GM10847 (cell line): ENCODE data around the gene KRT80.

Experiments used
- POLR2A ChIP-seq: IDR thresholded peaks from 2 replicates; pipeline ENCODE4 v1.6.1; 2011; ENCODE audit not compliant: insufficient read length; ENCODE audit errors: extremely low read depth

Gene KRT80

DNA sequence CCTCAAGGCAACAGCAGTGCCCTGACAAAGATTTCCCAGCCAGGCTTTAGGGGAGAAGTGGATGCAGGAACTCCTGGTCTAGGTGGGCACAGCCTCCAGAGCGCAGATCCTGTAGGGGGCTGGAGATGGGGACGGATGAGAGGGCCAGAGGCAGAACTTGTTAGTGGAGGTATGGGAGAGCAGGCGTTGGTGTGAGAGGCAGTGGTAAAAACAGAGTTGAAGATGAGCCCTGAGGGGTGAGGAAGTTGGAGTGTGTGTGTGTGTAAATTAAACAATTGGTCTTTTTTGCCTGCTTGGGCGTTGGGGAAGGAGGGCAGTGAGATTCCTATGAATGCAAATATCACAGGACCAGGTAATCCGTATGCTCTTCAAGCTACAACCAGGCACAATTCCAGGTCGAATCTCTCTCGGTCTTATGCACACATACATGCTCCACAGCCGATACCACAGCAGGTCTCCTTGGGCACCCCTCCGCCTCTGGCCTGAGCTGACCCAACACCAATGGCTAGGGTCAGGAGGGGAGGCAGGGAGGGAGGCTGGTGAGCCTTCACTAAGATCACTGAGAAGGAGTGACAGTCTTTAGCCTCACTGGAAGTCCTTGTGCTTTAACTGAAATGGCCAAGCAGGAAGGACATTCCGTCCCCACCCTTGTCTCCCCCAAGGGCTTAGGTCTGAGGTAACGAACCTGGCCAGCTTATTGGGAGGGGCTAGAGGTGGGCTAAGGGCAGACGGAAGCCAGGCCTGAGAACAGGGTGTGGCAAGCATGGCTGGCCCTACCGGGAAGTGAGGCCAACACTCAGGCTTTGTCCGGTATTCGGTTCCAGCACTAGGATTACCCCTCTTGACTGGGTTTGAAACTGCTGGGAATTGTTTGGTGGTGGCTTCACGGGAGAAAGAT, 39.7 kb upstream of the KRT80 start:
- no peak for TF ChIP-seq POLR2A

DNA sequence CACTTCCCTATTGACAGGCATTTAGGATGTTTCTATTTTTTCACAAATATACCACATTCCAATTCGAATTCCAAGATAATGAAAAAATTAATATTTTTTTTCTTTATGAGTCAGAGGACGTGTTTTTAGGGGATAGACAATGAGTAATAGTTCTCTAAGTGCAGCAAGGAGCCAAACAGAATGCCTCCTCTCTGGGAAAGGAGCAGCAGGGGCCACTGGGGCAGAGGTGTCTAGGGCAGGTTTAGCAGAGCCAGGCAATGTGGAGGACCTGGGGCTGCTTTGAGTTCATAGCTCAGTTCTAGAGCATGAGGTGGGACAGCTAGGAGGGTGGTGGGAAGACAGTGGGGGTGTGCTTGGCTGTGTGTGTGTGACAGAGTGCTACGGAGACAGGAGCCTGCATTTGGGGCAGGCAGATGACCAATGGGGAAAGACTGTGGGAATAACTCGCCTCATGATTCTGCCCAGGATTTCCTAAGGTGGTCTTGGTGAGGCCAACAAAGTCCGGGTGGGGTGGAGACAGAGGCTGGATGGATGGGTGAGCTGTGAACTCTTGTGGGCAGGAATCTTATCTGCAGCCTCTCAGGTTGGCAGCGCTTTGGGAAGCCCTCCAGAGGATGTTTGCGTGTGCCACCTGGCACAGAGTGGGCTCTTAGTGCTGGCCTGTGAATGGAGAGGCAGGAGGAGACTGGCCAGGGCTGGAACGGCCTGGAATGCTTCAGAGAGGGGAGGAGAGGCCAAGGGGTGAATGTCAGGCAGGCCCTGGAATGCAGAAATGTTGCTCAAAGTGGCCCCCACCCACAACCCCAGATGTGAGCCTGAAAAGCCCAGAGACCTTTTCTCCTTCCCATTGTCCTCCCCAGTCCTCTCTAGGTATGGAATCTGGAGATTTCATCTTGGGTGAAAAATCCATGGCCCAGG, 38.8 kb upstream of the KRT80 start:
- TF ChIP-seq POLR2A: no peak

DNA sequence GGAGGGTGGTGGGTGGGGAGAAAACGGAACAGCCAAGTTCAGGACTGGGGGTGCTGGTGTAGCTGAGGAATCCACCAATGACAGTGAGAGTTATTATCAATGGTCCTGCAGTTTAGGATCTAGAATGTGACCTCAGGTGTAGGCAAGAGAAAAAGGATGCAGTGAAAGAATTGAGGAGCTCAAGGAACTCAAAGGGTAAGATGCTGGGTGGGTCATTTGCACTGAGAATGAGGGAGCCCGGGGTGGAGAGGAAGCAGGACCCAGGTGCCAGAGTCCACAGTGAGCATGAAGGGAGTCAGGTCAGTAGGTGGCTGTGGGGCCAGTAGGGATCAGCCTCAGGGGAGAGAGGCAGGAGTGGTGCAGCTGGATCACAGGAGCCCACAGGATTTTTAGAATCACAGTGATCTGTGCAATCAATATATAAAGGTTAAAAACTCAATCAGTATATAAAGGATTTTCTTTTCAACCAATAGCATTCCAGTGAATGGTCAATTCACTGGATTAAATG, 38.1 kb upstream of the KRT80 start:
- no peak for TF ChIP-seq POLR2A

DNA sequence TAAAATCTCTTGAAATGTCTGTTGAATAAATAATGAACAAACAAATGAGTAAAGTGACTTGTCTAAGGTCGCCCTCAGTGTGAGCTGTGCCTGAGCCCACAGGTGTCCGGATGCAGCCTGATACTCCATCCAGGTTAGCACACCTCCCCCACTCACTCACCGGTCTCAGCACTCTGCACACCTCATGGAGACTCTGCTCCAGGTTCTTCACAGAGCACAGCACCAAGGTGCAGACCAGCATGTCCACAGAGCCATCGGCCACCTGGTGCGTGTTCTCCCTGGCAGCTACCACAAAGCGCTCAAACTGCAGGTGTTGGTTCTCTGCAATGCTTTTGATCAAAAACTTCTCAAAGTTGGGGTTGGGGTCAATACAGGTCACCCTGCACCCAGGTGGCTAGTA, 37.1 kb upstream of the KRT80 start:
- no peak for TF ChIP-seq POLR2A

DNA sequence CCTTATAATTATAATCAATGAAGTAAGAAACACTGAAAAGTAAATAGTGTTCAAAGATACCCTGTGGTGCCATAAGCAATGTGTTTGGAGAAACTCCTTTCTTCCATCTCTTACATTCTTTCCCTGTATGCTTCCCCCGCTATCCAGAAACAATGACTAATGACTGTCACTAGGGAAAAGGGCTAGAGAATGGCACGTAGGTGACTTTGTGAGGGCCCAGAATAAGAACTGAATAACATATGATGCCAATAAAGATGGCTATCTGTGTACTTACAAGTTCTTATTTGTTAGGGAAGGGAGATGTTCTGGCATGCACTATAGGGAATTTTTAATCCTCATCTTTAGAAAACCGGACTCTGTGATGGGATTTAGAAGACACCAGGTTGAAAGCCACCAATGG, 36.6 kb upstream of the KRT80 start:
- TF ChIP-seq POLR2A: no peak

DNA sequence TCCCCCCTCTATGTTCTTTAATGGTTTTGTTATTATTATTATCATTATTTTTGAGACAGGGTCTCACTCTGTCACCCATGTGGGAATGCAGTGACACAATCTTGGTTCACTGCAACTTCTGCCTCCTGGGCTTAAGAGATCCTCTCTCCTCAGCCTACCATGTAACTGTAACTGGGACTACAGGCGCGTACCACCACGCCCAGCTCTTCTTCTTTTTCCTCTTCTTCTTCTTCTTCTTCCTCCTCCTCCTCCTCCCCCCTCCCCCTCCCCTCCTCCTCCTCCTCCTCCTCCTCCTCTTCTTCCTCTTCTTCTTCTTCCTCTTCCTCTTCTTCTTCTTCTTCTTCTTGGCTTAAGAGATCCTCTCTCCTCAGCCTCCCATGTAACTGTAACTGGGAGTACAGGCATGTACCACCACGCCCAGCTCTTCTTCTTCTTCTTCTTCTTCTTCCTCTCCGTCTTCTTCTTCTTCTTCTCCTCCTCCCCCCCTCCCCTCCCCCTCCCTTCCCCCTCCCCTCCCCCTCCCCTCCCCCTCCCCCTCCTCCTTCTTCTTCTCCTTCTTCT, 35.9 kb upstream of the KRT80 start:
- TF ChIP-seq POLR2A: no peak

DNA sequence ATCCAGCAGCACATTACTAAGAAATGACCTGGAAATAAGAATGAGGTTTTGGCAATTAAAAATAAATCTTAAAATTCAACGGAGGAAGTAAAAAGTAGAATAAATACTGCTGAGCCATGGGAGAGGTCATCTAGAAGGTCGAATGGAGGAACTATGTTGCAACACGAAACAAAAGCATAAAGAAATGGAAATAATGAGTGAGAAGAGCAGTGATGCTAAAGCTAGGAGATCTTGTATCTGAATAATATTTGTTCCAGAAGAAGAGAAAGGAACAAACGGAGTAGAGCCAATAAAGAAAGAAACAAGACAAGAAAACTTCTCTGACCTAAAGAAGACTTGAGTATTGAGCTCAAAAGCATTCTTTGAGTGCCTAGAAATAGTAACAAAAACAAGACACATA, 34.6 kb upstream of the KRT80 start:
- TF ChIP-seq POLR2A: no peak

DNA sequence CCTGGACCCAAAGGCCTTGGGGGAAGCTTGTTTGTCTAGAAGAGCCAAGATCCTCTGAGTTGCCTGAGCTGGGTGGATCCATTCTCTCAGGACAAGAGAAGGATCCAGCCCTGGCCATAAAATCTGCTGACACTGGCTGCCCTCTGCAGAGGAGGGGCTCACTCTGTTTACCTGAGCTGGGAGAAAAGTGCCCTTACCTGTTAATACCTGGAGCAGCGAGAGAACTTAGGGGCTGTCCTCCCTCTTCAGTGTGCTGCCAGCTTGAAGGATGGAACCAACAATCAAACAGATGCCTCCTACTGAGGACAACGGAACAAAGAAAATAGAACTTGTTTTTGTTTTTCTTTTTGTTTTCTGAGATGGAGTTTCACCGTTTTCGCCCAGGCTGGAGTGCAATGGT, 33.9 kb upstream of the KRT80 start:
- TF ChIP-seq POLR2A: no peak

DNA sequence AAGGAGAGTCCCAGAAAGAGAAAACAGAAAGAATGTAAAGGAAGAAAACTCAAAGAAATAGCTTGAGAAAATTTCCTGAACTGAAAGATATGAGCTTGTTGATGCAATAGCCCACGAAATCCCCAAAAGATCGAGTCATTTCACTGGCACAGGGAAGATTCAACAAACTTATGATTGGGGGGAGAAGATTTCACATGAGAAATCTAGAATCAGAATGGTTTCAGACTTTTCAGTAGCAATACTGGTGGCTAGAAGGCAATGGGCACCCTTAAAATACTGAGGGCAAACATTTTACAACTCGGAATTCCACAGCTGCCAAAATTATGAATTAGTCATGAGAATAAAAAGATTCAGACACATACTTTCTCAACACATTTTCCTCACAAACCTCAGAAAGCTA, 32.3 kb upstream of the KRT80 start:
- TF ChIP-seq POLR2A: no peak

DNA sequence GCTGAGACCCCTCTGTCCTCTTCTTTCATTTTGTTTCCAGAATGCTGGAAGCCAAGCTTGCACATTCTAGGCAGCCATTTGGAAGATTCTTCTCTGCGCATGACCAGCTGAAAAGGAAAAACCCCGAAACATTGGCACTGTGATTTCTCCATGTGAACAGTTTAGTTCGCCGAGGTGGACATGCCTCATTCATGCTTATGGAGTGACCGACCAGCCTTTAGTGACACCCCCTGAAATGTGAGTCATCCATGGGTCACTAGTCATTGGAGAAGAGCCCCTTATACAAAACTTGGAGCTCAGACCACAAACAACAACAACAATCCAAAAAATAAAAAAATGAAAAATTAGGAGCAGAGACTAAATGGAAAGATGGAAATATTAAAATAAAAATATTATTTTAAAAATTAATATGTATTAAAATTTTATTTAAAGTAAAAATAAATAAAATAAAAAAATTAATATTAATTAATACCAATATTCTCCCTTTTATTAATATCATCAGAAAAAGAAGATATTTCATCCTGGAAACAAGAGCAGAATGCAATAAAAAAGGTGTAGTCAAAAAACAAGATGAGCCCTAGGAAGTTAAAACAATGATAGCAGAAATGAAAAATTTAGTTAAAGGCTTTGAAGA, 31.7 kb upstream of the KRT80 start:
- TF ChIP-seq POLR2A: no peak

DNA sequence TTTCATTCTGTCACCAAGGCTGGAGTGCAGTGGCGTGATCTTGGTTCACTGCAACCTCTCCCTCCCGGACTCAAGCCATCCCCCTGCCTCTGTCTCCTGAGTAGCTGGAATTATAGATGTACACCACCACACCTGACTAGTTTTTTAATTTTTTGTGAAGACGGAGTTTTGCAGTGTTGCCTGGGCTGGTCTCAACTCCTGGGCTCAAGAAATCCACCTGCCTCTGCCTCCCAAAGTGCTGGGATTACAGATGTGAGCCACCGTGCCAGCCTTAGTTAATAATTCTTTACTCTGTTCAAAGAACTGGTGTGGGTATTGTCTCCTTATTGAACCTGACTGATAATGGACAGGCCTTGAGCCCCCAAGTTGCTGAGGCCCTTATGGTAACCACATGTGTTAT, 30.9 kb upstream of the KRT80 start:
- no peak for TF ChIP-seq POLR2A

DNA sequence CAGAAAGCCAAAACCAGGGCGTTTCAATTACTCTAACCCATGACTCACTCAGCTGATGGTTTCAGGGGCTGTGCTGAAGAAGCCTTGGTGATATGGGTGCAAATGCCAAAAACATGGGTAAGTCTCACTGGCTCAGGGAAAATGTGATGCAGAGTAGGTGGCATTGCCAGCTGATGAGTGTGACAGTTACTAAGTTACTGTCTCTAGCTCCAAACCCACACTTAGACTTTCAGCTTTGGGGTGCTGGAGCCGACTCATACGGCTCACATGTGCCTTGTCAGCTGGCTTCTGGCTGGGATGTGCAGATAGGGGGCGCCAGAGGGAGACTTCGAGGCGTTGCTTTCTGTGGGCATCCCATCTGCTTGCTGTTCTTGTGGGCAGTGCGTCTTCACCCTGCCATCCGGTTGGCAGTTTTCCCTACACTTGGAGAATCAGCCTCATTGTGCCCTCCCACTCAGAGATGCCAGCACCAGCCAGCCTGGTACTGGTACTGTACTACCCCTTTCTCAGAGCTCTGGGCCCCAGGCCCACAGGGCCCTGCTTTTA, 30.2 kb upstream of the KRT80 start:
- no peak for TF ChIP-seq POLR2A

DNA sequence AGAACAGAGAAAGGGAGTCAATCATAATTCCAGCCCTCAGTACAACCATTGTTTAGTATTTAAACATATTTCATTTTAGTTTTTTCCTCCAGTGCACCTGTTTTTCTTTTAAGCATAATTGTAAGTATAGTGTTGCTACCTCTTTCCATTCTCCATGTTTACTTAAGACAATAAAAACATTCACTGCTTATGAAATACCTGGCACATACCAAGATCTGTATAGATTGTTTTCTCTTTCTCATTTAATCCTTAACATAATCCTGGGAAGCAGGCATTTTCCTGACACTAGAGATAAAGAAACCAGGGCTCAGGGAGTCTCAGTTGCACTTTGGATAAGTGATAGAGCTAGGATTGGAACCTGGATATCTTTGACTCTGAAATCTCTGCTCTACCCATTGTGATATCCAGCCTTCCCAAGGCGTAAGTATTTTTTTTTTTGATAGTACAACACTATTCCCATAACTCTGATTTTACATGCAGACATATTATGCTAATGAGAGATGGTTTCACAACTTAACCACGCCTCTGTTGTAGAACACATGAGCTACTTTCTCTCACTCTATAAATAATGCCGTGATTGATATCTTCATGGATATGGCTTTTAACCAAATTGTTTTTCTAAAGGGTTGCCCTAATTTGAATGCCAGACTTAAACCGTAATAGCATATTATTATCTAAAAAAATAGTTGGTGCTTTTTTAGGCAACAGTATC, 29.4 kb upstream of the KRT80 start:
- no peak for TF ChIP-seq POLR2A

DNA sequence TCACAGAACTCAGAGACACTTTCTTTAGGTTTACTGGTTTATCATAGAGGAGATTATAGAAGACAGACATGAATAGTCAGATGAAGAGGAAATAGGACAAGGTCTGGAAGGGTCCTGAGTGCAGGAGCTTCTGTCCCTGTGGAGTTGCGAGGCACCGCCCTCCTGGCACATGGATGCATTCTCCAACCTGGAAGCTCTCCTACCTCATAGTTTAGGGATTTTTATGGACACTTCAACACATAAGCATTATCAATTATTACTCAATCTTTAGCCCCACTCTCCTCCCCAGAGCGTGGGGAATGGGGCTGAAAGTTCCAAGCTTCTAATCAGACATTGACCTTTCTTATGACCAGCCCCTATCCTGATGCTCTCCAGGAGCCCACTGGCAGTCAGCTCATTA, 28.7 kb upstream of the KRT80 start:
- no peak for TF ChIP-seq POLR2A
